ENCODE results near the gene JUNB.

The JUNB gene

GRCh38 chr19:12782424-12783290 lies 8.6 kb upstream of the JUNB start:
- Histone ChIP-seq H3K4me3 (ENCODE audit: low read depth, low read length) (peak overlapping the region; percentile 48), H3K27me3 (replicated peaks) (no peaks in the 10 kb centered on the region), H3K27ac (peak overlapping the region; percentile 59), H3K36me3 (replicated peaks) (no peaks in the 10 kb centered on the region)
- peak; percentile 65 for DNase-seq
- TF ChIP-seq CTCF (IDR thresholded peaks at IDR 0.05; ENCODE audit: low read depth, low read length, missing control alignments), result no peak
- in situ Hi-C loops (cut with HindIII; ENCODE audit: low pct_ligation_motif_present, low sequenced_read_pairs), result no loop called here

DNA sequence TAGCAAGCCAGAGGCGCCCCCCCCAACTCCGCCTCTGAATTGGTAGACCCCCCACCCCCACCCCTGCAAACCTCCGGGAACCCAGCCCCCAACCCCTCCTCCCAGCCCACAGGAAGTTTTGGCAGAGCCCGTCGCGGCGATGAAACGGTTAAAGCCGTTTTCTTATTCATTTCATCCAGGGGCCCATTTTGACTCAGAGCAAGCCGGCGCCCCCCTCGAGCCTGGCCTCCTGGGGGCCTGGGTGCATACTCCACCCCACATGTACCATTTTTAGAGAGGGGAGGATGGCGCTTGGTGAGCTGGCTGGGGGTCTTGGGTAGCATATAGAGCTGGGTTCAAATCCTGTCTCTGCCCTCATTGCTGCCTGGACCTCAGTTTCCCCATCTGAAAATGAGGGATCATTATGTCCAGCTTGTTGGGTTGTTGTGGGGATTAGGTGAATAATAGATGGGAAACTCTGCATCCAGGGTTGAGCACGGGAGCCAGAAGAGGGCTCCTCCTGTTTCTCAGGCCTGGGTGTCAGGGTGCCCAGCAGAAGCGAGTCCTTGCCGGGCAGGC lies 7.9 kb upstream of the JUNB start:
- peak overlapping the region; percentile 48 for H3K4me3 ChIP-seq (ENCODE audit: low read depth, low read length)
- in situ Hi-C loops (cut with HindIII; ENCODE audit: low pct_ligation_motif_present, low sequenced_read_pairs), result no loop called here
- DNase-seq, result no peak
- H3K36me3 ChIP-seq (replicated peaks), result no peaks in the 10 kb centered on the region
- peak overlapping the region; percentile 59 for H3K27ac ChIP-seq
- no peak for TF ChIP-seq CTCF (IDR thresholded peaks at IDR 0.05; ENCODE audit: low read depth, low read length, missing control alignments)
- no peaks in the 10 kb centered on the region for H3K27me3 ChIP-seq (replicated peaks)

GRCh38 chr19:12783849-12784393 lies 7.4 kb upstream of the JUNB start:
- peak overlapping the region; percentile 34 for H3K27ac ChIP-seq
- in situ Hi-C loops (cut with HindIII; ENCODE audit: low pct_ligation_motif_present, low sequenced_read_pairs), result no loop called here
- no peak overlapping the region for H3K4me3 ChIP-seq (ENCODE audit: low read depth, low read length)
- H3K27me3 ChIP-seq (replicated peaks), result no peaks in the 10 kb centered on the region
- TF ChIP-seq CTCF (IDR thresholded peaks at IDR 0.05; ENCODE audit: low read depth, low read length, missing control alignments), result no peak
- no peaks in the 10 kb centered on the region for H3K36me3 ChIP-seq (replicated peaks)
- no peak for DNase-seq

DNA sequence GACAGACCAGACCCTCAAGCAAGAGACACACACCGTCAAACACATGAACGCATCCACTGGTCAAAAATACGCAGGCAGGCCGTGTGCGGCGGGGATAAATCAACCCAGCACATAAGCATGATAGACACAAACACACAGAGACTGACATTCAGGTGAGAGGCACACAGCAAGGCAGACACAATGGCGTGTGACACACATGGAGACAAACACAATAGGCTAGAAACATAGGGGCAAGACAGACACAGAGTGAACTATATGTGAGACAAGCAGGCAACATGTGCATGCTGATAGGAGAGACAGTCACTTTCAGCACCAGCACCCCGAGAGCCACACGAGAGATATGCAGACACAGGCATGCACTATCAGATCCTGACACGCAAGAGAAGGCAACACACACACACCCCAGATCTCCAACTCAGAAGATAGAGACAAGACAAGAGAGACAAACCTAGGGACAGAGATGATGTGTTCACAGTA lies 6.9 kb upstream of the JUNB start:
- Histone ChIP-seq H3K36me3 (replicated peaks) (no peaks in the 10 kb centered on the region), H3K27me3 (replicated peaks) (no peaks in the 10 kb centered on the region), H3K4me3 (ENCODE audit: low read depth, low read length) (no peak overlapping the region), H3K27ac (peak overlapping the region; percentile 34)
- in situ Hi-C loops (cut with HindIII; ENCODE audit: low pct_ligation_motif_present, low sequenced_read_pairs), result no loop called here
- TF ChIP-seq CTCF (IDR thresholded peaks at IDR 0.05; ENCODE audit: low read depth, low read length, missing control alignments), result no peak
- no peak for DNase-seq

- in situ Hi-C loops (cut with HindIII; ENCODE audit: low pct_ligation_motif_present, low sequenced_read_pairs), result no loop called here
- DNase-seq, result no peak
Observed at GRCh38 chr19:12784871-12785430, 6.3 kb upstream of the JUNB start.

More at GRCh38 chr19:12784871-12785430, 6.3 kb upstream of the JUNB start:
- Histone ChIP-seq H3K27me3 (replicated peaks) (no peaks in the 10 kb centered on the region), H3K4me3 (ENCODE audit: low read depth, low read length) (no peak overlapping the region), H3K36me3 (replicated peaks) (no peaks in the 10 kb centered on the region), H3K27ac (peak overlapping the region; percentile 34)
- TF ChIP-seq CTCF (IDR thresholded peaks at IDR 0.05; ENCODE audit: low read depth, low read length, missing control alignments), result no peak

All from brain microvascular endothelial cell (primary cell).